ENCODE measurements around the gene PGLYRP2. TPM values are rescaled to one million over a fixed set of nuclear protein-coding genes. Genes with fewer than 3 reads are reported as not detected.
"Not testable (repeated sequence)": the region's sequence is repeated elsewhere in the genome, so short reads cannot be mapped to it uniquely, and the experiment has no call there.

The PGLYRP2 gene
- total RNA-seq, 2 donors from 2014 or later, result not detected

GRCh38 chr19:15476325-15476724 is 3.0 kb downstream of the PGLYRP2 start:
- H3K27ac ChIP-seq, result no peak overlapping the region
- DNase-seq (ENCODE audit: low spot score) (no peak), ATAC-seq (ENCODE audit: insufficient number of reproducible peaks, low FRiP score, low read depth) (no peak)
- no peak overlapping the region for H3K4me3 ChIP-seq
- no peak for TF ChIP-seq CTCF (IDR thresholded peaks at IDR 0.05)
- no peaks in the 10 kb centered on the region for H3K36me3 ChIP-seq
- no peaks in the 10 kb centered on the region for H3K27me3 ChIP-seq (replicated peaks; ENCODE audit: insufficient read depth)
- no peaks in the 10 kb centered on the region for H3K9me3 ChIP-seq
- no peaks in the 10 kb centered on the region for H3K4me1 ChIP-seq (ENCODE audit: control insufficient read depth in 1 of 2, low read depth in 2 of 2)

- DNase-seq (ENCODE audit: low spot score) (no peak), ATAC-seq (ENCODE audit: insufficient number of reproducible peaks, low FRiP score, low read depth) (no peak)
- Histone ChIP-seq H3K4me3 (no peak overlapping the region), H3K36me3 (no peaks in the 10 kb centered on the region), H3K9me3 (no peaks in the 10 kb centered on the region), H3K27me3 (replicated peaks; ENCODE audit: insufficient read depth) (no peaks in the 10 kb centered on the region), H3K4me1 (ENCODE audit: control insufficient read depth in 1 of 2, low read depth in 2 of 2) (no peaks in the 10 kb centered on the region), H3K27ac (no peak overlapping the region)
- TF ChIP-seq CTCF (IDR thresholded peaks at IDR 0.05), result no peak
Observed at GRCh38 chr19:15475611-15476010, 3.7 kb downstream of the PGLYRP2 start.

- Histone ChIP-seq H3K9me3 (no peaks in the 10 kb centered on the region), H3K4me3 (no peak overlapping the region), H3K36me3 (no peaks in the 10 kb centered on the region), H3K4me1 (ENCODE audit: control insufficient read depth in 1 of 2, low read depth in 2 of 2) (no peaks in the 10 kb centered on the region), H3K27ac (no peak overlapping the region), H3K27me3 (replicated peaks; ENCODE audit: insufficient read depth) (no peaks in the 10 kb centered on the region)
- TF ChIP-seq CTCF (IDR thresholded peaks at IDR 0.05), result no peak
- DNase-seq (ENCODE audit: low spot score) (no peak), ATAC-seq (ENCODE audit: insufficient number of reproducible peaks, low FRiP score, low read depth) (no peak)
Observed at GRCh38 chr19:15475169-15475568, 4.1 kb downstream of the PGLYRP2 start.

- not testable (repeated sequence) for H3K4me3 ChIP-seq; ATAC-seq (ENCODE audit: insufficient number of reproducible peaks, low FRiP score, low read depth); H3K9me3 ChIP-seq; DNase-seq (ENCODE audit: low spot score); H3K27me3 ChIP-seq (replicated peaks; ENCODE audit: insufficient read depth); H3K27ac ChIP-seq; H3K4me1 ChIP-seq (ENCODE audit: control insufficient read depth in 1 of 2, low read depth in 2 of 2); H3K36me3 ChIP-seq
Observed at GRCh38 chr19:15473821-15474220, 5.5 kb downstream of the PGLYRP2 start.

- Histone ChIP-seq H3K27ac (no peak overlapping the region), H3K4me1 (ENCODE audit: control insufficient read depth in 1 of 2, low read depth in 2 of 2) (peaks cover 0 to 9% of the 10 kb centered on the region in 2 donors), H3K36me3 (no peaks in the 10 kb centered on the region), H3K4me3 (no peak overlapping the region), H3K9me3 (no peaks in the 10 kb centered on the region), H3K27me3 (replicated peaks; ENCODE audit: insufficient read depth) (no peaks in the 10 kb centered on the region)
- no peak for DNase-seq (ENCODE audit: low spot score)
- no peak for ATAC-seq (ENCODE audit: insufficient number of reproducible peaks, low FRiP score, low read depth)
- no peak for TF ChIP-seq CTCF (IDR thresholded peaks at IDR 0.05)
Observed at GRCh38 chr19:15471639-15472101, 7.6 kb downstream of the PGLYRP2 start.
